Measurements from ENCODE around the gene FUNDC1.
A peak's percentile ranks its signal among the peaks of the same experiment; 100 is the strongest.

The FUNDC1 gene, protein sequence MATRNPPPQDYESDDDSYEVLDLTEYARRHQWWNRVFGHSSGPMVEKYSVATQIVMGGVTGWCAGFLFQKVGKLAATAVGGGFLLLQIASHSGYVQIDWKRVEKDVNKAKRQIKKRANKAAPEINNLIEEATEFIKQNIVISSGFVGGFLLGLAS

GRCh38 chrX:44542567-44543325 is at the start of gene FUNDC1:
TSS of gene FUNDC1 (minus strand) at chrX:44542859. CDS start at chrX:44542832, 27 bp downstream.
- peak within 1 kb of the TSS; percentile 75 for H3K4me3 ChIP-seq (ENCODE audit: low read depth, low read length)
- TF ChIP-seq MYC (IDR thresholded peaks at IDR 0.05; ENCODE audit: low read depth, low read length): no peak
- TF ChIP-seq, protein P1, sequence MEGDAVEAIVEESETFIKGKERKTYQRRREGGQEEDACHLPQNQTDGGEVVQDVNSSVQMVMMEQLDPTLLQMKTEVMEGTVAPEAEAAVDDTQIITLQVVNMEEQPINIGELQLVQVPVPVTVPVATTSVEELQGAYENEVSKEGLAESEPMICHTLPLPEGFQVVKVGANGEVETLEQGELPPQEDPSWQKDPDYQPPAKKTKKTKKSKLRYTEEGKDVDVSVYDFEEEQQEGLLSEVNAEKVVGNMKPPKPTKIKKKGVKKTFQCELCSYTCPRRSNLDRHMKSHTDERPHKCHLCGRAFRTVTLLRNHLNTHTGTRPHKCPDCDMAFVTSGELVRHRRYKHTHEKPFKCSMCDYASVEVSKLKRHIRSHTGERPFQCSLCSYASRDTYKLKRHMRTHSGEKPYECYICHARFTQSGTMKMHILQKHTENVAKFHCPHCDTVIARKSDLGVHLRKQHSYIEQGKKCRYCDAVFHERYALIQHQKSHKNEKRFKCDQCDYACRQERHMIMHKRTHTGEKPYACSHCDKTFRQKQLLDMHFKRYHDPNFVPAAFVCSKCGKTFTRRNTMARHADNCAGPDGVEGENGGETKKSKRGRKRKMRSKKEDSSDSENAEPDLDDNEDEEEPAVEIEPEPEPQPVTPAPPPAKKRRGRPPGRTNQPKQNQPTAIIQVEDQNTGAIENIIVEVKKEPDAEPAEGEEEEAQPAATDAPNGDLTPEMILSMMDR (IDR thresholded peaks at IDR 0.05; ENCODE audit: low read depth, low read length): peak; percentile 21
- DNase-seq (ENCODE audit: low read depth): peak; percentile 94

DNA sequence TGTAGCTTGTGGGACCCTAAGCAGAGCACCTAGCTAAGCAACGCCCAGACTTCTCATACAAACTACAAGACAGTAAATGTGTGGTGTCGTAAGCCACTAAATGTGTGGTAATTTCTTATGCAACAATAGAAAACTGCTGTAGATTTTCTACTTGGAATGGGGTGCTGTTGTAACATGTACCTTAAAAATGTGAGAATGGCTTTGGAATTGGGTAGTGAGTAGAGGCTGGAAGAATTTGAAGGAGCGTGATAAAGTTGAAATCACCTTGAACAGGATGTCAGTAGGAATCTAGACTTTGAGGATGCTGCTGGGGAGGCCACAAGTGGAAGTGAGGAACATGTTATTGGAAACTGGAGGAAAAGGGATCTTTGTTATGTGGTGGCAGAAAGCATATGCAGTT is 43.2 kb upstream of the FUNDC1 start:
- no peak overlapping the region for H3K4me3 ChIP-seq (ENCODE audit: low read depth, low read length)
- TF ChIP-seq, protein P2, sequence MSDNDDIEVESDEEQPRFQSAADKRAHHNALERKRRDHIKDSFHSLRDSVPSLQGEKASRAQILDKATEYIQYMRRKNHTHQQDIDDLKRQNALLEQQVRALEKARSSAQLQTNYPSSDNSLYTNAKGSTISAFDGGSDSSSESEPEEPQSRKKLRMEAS (IDR thresholded peaks at IDR 0.05; ENCODE audit: low read depth, low read length): no peak
- TF ChIP-seq POLR2A (IDR thresholded peaks at IDR 0.05; ENCODE audit: extremely low read depth, insufficient read length) (no peak), MYC (IDR thresholded peaks at IDR 0.05; ENCODE audit: low read depth, low read length) (no peak)
- TF ChIP-seq, protein P1 (IDR thresholded peaks at IDR 0.05; ENCODE audit: low read depth, low read length): no peak
- peak; percentile 37 for DNase-seq (ENCODE audit: low read depth)

DNA sequence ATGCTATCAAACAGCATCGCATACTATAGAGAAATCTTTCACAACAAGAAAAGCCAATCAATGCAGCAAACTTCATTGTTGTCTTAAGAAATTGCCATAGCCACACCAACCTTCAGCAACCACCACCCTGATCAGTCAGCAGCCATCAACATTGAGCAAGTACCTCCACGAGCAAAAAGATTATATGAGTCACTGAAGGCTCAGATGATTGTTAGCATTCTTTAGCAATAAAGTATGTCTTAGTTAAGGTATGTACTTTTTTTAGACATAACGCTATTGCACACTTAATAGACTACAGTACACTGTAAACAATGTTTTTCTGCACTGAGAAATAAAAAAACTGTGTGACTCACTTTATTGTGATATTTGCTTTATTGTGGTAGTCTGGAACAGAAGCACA is 37.8 kb upstream of the FUNDC1 start:
- TF ChIP-seq, protein P1 (IDR thresholded peaks at IDR 0.05; ENCODE audit: low read depth, low read length): no peak
- TF ChIP-seq MYC (IDR thresholded peaks at IDR 0.05; ENCODE audit: low read depth, low read length) (no peak), POLR2A (IDR thresholded peaks at IDR 0.05; ENCODE audit: extremely low read depth, insufficient read length) (no peak)
- TF ChIP-seq, protein P2 (IDR thresholded peaks at IDR 0.05; ENCODE audit: low read depth, low read length): no peak
- no peak overlapping the region for H3K4me3 ChIP-seq (ENCODE audit: low read depth, low read length)
- no peak for DNase-seq (ENCODE audit: low read depth)

GRCh38 chrX:44572340-44572938 is 29.8 kb upstream of the FUNDC1 start:
- no peak for DNase-seq (ENCODE audit: low read depth)
- no peak overlapping the region for H3K4me3 ChIP-seq (ENCODE audit: low read depth, low read length)
- TF ChIP-seq, protein P2 (IDR thresholded peaks at IDR 0.05; ENCODE audit: low read depth, low read length): no peak
- TF ChIP-seq, protein P1 (IDR thresholded peaks at IDR 0.05; ENCODE audit: low read depth, low read length): no peak
- TF ChIP-seq POLR2A (IDR thresholded peaks at IDR 0.05; ENCODE audit: extremely low read depth, insufficient read length) (no peak), MYC (IDR thresholded peaks at IDR 0.05; ENCODE audit: low read depth, low read length) (no peak)

DNA sequence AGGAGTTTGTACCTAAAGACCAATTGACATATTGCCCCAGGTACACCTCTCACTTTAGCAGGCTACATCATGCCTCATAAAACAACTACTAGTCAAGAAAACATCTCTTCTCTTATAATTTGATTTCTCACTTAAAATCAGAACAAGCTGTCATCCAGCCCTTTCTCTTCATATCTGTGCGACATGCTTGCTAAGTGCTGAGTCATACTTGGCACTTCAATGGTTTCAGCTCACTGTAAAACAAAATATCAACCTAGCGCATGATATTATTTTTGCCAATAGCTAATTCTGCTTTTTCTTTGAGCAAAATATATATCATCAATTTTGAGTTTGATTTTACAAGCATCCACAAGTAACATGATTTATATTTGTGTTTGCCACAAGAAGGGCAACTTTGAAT is 27.9 kb upstream of the FUNDC1 start:
- TF ChIP-seq POLR2A (IDR thresholded peaks at IDR 0.05; ENCODE audit: extremely low read depth, insufficient read length) (no peak), MYC (IDR thresholded peaks at IDR 0.05; ENCODE audit: low read depth, low read length) (no peak)
- TF ChIP-seq, protein P1 (IDR thresholded peaks at IDR 0.05; ENCODE audit: low read depth, low read length): no peak
- TF ChIP-seq, protein P2 (IDR thresholded peaks at IDR 0.05; ENCODE audit: low read depth, low read length): no peak
- DNase-seq (ENCODE audit: low read depth): no peak

More for the DNA sequence above, 27.9 kb upstream of the FUNDC1 start:
- H3K4me3 ChIP-seq (ENCODE audit: low read depth, low read length): no peak overlapping the region
